ENCODE results near the gene LDB2.
"Not testable (repeated sequence)": the region's sequence is repeated elsewhere in the genome, so short reads cannot be mapped to it uniquely, and the experiment has no call there.

DNA sequence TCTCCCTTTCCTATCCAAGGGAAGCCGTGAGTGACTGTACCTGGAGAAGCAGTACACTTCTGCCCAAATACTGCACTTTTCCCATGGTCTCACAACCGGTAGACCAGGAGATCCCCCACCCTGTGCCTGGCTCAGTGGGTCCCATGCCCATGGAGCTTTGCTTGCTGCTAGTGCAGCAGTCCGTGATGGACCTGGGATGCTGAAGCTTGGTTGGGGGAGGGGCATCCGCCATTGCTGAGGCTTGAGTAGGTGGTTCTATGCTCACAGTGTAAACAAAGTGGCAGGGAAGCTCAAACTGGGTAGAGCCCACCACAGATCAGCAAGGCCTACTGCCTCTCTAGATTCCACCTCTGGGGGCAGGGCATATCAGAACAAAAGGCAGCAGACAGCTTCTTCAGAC is 269.6 kb downstream of the LDB2 start:
- TF ChIP-seq, protein P1, sequence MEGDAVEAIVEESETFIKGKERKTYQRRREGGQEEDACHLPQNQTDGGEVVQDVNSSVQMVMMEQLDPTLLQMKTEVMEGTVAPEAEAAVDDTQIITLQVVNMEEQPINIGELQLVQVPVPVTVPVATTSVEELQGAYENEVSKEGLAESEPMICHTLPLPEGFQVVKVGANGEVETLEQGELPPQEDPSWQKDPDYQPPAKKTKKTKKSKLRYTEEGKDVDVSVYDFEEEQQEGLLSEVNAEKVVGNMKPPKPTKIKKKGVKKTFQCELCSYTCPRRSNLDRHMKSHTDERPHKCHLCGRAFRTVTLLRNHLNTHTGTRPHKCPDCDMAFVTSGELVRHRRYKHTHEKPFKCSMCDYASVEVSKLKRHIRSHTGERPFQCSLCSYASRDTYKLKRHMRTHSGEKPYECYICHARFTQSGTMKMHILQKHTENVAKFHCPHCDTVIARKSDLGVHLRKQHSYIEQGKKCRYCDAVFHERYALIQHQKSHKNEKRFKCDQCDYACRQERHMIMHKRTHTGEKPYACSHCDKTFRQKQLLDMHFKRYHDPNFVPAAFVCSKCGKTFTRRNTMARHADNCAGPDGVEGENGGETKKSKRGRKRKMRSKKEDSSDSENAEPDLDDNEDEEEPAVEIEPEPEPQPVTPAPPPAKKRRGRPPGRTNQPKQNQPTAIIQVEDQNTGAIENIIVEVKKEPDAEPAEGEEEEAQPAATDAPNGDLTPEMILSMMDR (conservative IDR thresholded peaks at IDR 0.05; ENCODE audit: low read length): not testable (repeated sequence)
- not testable (repeated sequence) for TF ChIP-seq EZH2phosphoT487 (IDR thresholded peaks at IDR 0.05; ENCODE audit: borderline replicate concordance, low read depth, low read length)
